SU-DHL-6 (cell line): ENCODE results near the gene HTR2B.

Experiments used
- EZH2phosphoT487 ChIP-seq: fragments of 200-600 bp; sonication (generic), shearing (Covaris generic); conservative IDR thresholded peaks from 2 replicates; pipeline ENCODE4 v1.6.1; 2018; ENCODE audit warnings: mild to moderate bottlenecking, antibody characterized with exemption, low read length, moderate library complexity, mixed read lengths
- TF ChIP-seq, protein P1 (sequence below): fragments of 200-600 bp; sonication (generic); IDR thresholded peaks from one replicate; pipeline ENCODE4 v1.5.1; 2017; ENCODE audit warnings: antibody characterized with exemption, mild to moderate bottlenecking, low read length, moderate library complexity; ENCODE audit not compliant: insufficient read depth, poor library complexity, severe bottlenecking

GRCh38 chr2:231115651-231116050, 9.2 kb downstream of the HTR2B start:
- TF ChIP-seq, protein P1, sequence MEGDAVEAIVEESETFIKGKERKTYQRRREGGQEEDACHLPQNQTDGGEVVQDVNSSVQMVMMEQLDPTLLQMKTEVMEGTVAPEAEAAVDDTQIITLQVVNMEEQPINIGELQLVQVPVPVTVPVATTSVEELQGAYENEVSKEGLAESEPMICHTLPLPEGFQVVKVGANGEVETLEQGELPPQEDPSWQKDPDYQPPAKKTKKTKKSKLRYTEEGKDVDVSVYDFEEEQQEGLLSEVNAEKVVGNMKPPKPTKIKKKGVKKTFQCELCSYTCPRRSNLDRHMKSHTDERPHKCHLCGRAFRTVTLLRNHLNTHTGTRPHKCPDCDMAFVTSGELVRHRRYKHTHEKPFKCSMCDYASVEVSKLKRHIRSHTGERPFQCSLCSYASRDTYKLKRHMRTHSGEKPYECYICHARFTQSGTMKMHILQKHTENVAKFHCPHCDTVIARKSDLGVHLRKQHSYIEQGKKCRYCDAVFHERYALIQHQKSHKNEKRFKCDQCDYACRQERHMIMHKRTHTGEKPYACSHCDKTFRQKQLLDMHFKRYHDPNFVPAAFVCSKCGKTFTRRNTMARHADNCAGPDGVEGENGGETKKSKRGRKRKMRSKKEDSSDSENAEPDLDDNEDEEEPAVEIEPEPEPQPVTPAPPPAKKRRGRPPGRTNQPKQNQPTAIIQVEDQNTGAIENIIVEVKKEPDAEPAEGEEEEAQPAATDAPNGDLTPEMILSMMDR: no peak
- no peak for TF ChIP-seq EZH2phosphoT487
